Endodermal cell (in vitro differentiated cells): ENCODE measurements around the gene AOC1. TPM values are rescaled to one million over a fixed set of nuclear protein-coding genes. Genes with fewer than 3 reads are reported as not detected.

ENCODE experiments used
- DNase-seq: peaks from one replicate; pipeline ENCODE4 v3.0.0-alpha.2; 2017
- H3K27ac ChIP-seq: 2 replicates; pipeline ENCODE4 v1.5.1; 2013; ENCODE audit warnings: mild to moderate bottlenecking, low read depth, low read length, moderate library complexity
- H3K27me3 ChIP-seq: 2 replicates; pipeline ENCODE4 v1.6.1; 2013; ENCODE audit warnings: mild to moderate bottlenecking, low read length, moderate library complexity; ENCODE audit not compliant: insufficient read depth, control insufficient read depth, poor library complexity, severe bottlenecking
- H3K36me3 ChIP-seq: 2 replicates; pipeline ENCODE4 v1.7.0; 2013; ENCODE audit warnings: mild to moderate bottlenecking, low read length, moderate library complexity; ENCODE audit not compliant: control insufficient read depth, insufficient read depth
- H3K4me1 ChIP-seq: one replicate; pipeline ENCODE4 v1.7.0; 2013; ENCODE audit warnings: low read length; ENCODE audit not compliant: control insufficient read depth, insufficient read depth
- H3K4me3 ChIP-seq: 2 replicates; pipeline ENCODE4 v1.5.1; 2013; ENCODE audit warnings: mild to moderate bottlenecking, low read length, moderate library complexity
- H3K9ac ChIP-seq: 2 replicates; pipeline ENCODE4 v1.6.1; 2013; ENCODE audit warnings: mild to moderate bottlenecking, low read length, moderate library complexity; ENCODE audit not compliant: poor library complexity, severe bottlenecking; ENCODE audit errors: extremely low read depth
- H3K9me3 ChIP-seq: 2 replicates; pipeline ENCODE4 v1.6.1; 2013; ENCODE audit warnings: mild to moderate bottlenecking, low read length, moderate library complexity; ENCODE audit not compliant: control insufficient read depth
- H3K27ac Mint-ChIP-seq: 2 replicates; pipeline ENCODE4 v1.8.0; 2020; ENCODE audit warnings: mixed read lengths
- H3K27me3 Mint-ChIP-seq: 2 replicates; pipeline ENCODE4 v1.8.0; 2021; ENCODE audit warnings: mild to moderate bottlenecking, mixed read lengths; ENCODE audit not compliant: insufficient read depth
- H3K36me3 Mint-ChIP-seq: 2 replicates; pipeline ENCODE4 v1.8.0; 2020; ENCODE audit warnings: low read depth, mixed read lengths
- H3K4me1 Mint-ChIP-seq: 2 replicates; pipeline ENCODE4 v1.8.0; 2020; ENCODE audit warnings: mixed read lengths
- H3K4me3 Mint-ChIP-seq: 2 replicates; pipeline ENCODE4 v1.8.0; 2020; ENCODE audit warnings: mild to moderate bottlenecking, moderate library complexity, mixed read lengths
- H3K9me3 Mint-ChIP-seq: 2 replicates; pipeline ENCODE4 v1.8.0; 2020; ENCODE audit warnings: mild to moderate bottlenecking, mixed read lengths
- CTCF ChIP-seq: fragments of 200-600 bp; sonication (generic); conservative IDR thresholded peaks from 2 replicates; pipeline ENCODE4 v1.5.0; 2021; ENCODE audit warnings: antibody characterized with exemption, mild to moderate bottlenecking
- WGBS, 2 experiments: methylation state at CpG; one replicate each; pipeline versions ENCODE4 v1.1.5 to v1.1.7; 2013; ENCODE audit warnings: missing lambda C conversion rate in 2 of 2, mixed read lengths in 1 of 2; ENCODE audit not compliant: insufficient coverage in 1 of 2, insufficient read length in 1 of 2; 5-methylcytosine and 5-hydroxymethylcytosine counted together
- total RNA-seq, 2 donors: library from RNA; stranded (reverse); fragmentation: NEBNext Ultra II Directional in 1 of 2; extraction: Animal tissue kit (Norgen Biotek cat#: 25700) in 1 of 2; gene quantifications; 2 replicates in 1 of 2; 3 replicates in 1 of 2; pipeline ENCODE4 v1.2.1, GENCODE V29; 2021

AOC1 gene
- total RNA-seq, 2 donors from 2014 or later, result not detected

GRCh38 chr7:150867605-150868004 lies 15.3 kb downstream of the AOC1 start:
- Mint-ChIP-seq H3K36me3 (no peaks in the 10 kb centered on the region), H3K27ac (no peak overlapping the region), H3K4me3 (no peak overlapping the region), H3K9me3 (no peaks in the 10 kb centered on the region), H3K27me3 (peaks cover 2% of the 10 kb centered on the region), H3K4me1 (no peaks in the 10 kb centered on the region)
- no peak for DNase-seq
- H3K27me3 ChIP-seq, result no peaks in the 10 kb centered on the region
- no peaks in the 10 kb centered on the region for H3K4me1 ChIP-seq
- 88 to 93% methylated on average over 3 to 7 of the region's 7 CpGs for WGBS, 2 experiments
- no peaks in the 10 kb centered on the region for H3K36me3 ChIP-seq
- no peaks in the 10 kb centered on the region for H3K9me3 ChIP-seq
- no peak overlapping the region for H3K4me3 ChIP-seq
- TF ChIP-seq CTCF, result no peak
- no peak overlapping the region for H3K9ac ChIP-seq
- no peak overlapping the region for H3K27ac ChIP-seq

GRCh38 chr7:150869467-150869866 lies 17.1 kb downstream of the AOC1 start:
- Mint-ChIP-seq H3K4me3 (no peak overlapping the region), H3K4me1 (no peaks in the 10 kb centered on the region), H3K36me3 (no peaks in the 10 kb centered on the region), H3K27ac (no peak overlapping the region), H3K27me3 (peaks cover 5% of the 10 kb centered on the region), H3K9me3 (no peaks in the 10 kb centered on the region)
- WGBS, 2 experiments, result 78 to 87% methylated on average over 2 of the region's 2 CpGs
- Histone ChIP-seq H3K9ac (no peak overlapping the region), H3K36me3 (no peaks in the 10 kb centered on the region), H3K27ac (no peak overlapping the region), H3K9me3 (no peaks in the 10 kb centered on the region), H3K4me3 (no peak overlapping the region), H3K4me1 (no peaks in the 10 kb centered on the region), H3K27me3 (peaks cover 7% of the 10 kb centered on the region)
- no peak for DNase-seq
- no peak for TF ChIP-seq CTCF

GRCh38 chr7:150871601-150872000 lies 19.3 kb downstream of the AOC1 start:
- TF ChIP-seq CTCF, result no peak
- Mint-ChIP-seq H3K4me3 (no peak overlapping the region), H3K4me1 (no peaks in the 10 kb centered on the region), H3K36me3 (no peaks in the 10 kb centered on the region), H3K9me3 (no peaks in the 10 kb centered on the region), H3K27ac (no peak overlapping the region), H3K27me3 (peaks cover 9% of the 10 kb centered on the region)
- no peak for DNase-seq
- H3K4me3 ChIP-seq, result no peak overlapping the region
- H3K9me3 ChIP-seq, result no peaks in the 10 kb centered on the region
- no peak overlapping the region for H3K27ac ChIP-seq
- peaks cover 7% of the 10 kb centered on the region for H3K27me3 ChIP-seq
- no peaks in the 10 kb centered on the region for H3K36me3 ChIP-seq
- no peak overlapping the region for H3K9ac ChIP-seq
- H3K4me1 ChIP-seq, result no peaks in the 10 kb centered on the region
